NCI-H2107 treated with DMSO at 0.1 percent for 48 hours (cell line): ENCODE data around the gene CXorf51A.
"Not testable (repeated sequence)": the region's sequence is repeated elsewhere in the genome, so short reads cannot be mapped to it uniquely, and the experiment has no call there.

Experiments
- DNase-seq: peaks from one replicate; lab custom pipeline; 2025; ENCODE audit not compliant: unreplicated experiment; lab: John Stamatoyannopoulos, UW

Gene CXorf51A

GRCh38 chrX:146814644-146815043 is at the start of gene CXorf51A:
CXorf51A (minus strand) TSS chrX:146814744; CDS start chrX:146814723, 21 bp downstream.
- not testable (repeated sequence) for DNase-seq

GRCh38 chrX:146863566-146863965 is 49.0 kb upstream of the CXorf51A start:
- DNase-seq = no peak

- no peak for DNase-seq
These were observed 39.7 kb upstream of the CXorf51A start for GRCh38 chrX:146854281-146854680.

GRCh38 chrX:146831994-146832393 is 17.4 kb upstream of the CXorf51A start:
- DNase-seq = no peak

- not testable (repeated sequence) for DNase-seq
These were observed 5.1 kb downstream of the CXorf51A start, which contains the start of gene CXorf51B for GRCh38 chrX:146809471-146809870. CXorf51B (plus strand) TSS chrX:146809771; CDS start chrX:146809792, 21 bp downstream.
